Activated T-cell treated with anti-CD3 and anti-CD28 coated beads for 24 hours (primary cell): ENCODE measurements around the gene WWOX.
A peak's percentile ranks its signal among the peaks of the same experiment; 100 is the strongest.

Experiments
- DNase-seq: peaks from one replicate; pipeline ENCODE4 v3.0.0-alpha.2; 2020; ENCODE audit warnings: low read depth

WWOX gene

GRCh38 chr16:78906135-78906534 lies 806.7 kb downstream of the WWOX start:
- DNase-seq = no peak

GRCh38 chr16:78909226-78909625 lies 809.8 kb downstream of the WWOX start:
- no peak for DNase-seq

DNA sequence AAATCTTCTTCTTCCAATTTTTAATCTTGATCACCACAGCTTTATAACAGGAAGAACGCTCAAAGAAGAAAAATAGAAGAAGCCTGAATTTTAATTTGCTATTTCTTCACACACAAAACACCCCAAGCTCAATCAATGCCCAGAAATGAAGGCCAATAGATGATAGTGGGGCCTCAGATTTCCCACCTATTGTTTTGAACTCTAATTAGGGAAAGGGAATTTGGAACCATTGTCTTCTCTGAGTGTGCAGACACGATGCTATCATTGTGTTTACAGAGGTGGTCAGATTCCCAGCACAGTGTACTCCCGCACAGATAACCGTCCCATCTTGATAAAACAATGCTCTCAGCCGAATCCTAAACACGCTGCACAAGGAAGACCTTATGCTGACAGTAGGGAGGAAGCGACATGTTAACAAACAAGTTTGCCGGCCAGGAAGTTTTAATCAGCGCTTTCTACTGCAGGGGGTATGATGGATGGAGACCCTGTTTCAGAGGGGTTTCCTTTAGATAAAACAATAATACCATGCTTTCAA lies 816.4 kb downstream of the WWOX start:
- no peak for DNase-seq

GRCh38 chr16:78916928-78917545 lies 817.6 kb downstream of the WWOX start:
- DNase-seq = no peak

GRCh38 chr16:78918805-78919305 lies 819.4 kb downstream of the WWOX start:
- no peak for DNase-seq

DNA sequence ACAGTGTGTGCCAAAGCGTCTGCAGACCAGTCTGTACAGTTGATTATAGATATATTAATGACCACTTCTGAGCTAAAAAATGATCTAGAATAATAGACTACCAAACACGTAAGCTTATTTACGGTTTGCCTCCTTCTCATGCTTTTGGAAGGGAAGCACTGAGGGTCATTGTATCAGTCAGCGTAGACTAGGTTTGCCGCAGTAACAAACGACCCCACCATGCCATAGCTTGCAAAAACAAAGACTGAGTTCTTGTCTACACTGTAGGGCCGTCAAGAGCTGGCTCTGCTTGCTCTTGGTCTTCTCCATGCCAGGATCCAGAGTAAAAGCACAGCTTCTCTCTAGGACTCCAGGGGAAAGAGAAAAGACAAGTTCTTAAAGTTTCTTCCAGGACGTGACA lies 820.4 kb downstream of the WWOX start:
- no peak for DNase-seq

DNA sequence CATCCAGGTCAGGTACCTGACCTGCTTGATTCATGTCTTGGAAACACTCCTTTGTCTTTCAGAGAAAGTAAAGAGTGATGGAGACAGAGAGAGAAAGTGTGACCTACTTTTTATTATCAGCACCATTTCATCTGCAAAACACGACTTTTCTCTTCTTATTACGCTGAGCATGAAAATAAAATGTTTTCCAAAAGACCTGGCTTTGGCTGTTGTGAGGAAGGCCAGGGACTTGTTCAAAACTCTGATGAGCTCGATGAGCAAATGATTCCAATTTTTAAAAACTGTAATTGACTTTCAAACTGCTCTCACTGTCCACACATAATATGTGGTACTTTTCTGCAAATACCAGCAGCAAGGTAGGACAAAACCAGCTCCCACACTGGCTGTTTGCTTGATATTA lies 821.2 kb downstream of the WWOX start:
- DNase-seq = no peak

DNA sequence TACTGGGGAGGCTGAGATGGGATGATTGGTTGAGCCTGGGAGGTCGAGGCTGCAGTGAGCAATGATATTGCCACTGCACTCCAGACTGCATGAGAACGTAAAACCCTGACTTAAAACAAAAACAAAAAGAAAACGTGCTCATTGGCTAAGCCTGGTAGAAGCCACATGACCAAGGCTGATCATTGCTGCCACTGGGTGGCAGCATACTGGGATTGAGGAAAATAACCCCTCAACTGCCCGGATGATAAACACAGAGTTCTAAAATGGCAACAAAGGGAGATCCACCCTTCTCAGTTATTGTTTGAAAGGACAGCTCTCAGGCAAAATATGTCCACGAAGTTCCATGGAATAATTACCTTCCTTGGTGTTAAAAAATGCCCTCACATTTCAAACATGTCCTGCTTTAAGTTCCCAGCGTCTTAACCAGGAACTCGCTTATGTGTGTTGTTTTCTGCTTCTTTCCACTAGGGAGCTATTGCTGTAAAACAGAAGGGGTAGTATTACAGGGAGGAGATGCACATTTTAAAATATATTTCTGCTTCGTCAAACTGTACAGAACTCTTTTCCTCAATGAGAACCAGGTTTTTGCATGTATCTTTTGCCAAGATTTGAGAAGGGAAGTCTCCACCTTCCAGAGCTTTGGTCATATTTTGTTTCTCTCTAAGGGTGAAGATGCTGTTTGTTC lies 825.8 kb downstream of the WWOX start:
- DNase-seq = peak; percentile 38

- no peak for DNase-seq
Observed at GRCh38 chr16:78926723-78927210, 827.3 kb downstream of the WWOX start.

GRCh38 chr16:78927766-78928165 lies 828.3 kb downstream of the WWOX start:
- no peak for DNase-seq

- DNase-seq = no peak
Observed at GRCh38 chr16:78929841-78930240, 830.4 kb downstream of the WWOX start.

DNA sequence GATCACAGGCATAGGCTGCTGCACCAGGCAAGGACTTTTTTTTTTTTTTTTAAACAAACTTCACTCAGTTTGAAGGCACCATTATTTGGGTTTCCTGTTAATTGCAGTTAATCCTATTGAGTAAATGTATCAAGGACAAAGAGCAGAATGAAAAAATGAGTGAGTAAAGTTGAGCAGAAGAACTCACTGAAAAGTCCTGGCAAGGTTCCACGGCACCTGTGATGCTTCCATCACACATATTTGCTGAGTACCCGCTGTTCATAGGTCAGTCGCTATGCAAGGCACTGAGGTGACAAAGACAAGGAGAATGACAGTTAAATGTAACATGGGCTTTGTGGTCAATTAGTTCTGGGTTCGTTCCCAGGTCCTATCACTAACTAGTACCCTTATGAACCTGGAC lies 831.1 kb downstream of the WWOX start:
- no peak for DNase-seq

- no peak for DNase-seq
Observed at GRCh38 chr16:78931267-78931666, 831.8 kb downstream of the WWOX start.

GRCh38 chr16:78931678-78932077 lies 832.2 kb downstream of the WWOX start:
- no peak for DNase-seq

DNA sequence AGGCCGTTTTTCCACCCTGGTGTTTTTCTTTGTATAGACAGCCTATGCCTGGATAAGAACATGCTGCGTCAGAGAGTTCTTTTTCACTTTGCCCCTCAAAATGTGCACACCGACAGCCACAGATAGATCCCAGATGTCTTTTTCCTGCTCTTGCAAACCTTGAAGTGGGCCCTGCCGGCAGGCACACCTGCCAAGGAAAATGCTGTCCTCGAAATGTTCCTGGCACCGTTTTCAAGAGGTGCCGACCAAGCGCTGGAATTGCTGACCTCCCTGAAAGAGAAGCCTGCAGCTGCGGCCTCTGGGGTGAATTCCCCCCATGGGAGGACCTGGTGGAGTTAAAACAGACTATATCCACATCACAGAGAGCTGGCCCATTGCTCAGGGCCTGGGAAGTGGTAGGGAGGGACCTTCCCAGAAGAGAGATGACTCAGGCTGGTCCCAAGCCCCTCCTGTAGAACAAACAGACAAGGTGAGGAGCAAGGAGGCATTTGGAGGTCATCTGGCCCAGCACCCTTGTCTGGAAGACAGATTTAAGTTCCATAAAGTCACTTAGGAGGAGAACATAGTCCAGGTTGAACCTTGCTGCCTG lies 833.0 kb downstream of the WWOX start:
- DNase-seq = no peak

DNA sequence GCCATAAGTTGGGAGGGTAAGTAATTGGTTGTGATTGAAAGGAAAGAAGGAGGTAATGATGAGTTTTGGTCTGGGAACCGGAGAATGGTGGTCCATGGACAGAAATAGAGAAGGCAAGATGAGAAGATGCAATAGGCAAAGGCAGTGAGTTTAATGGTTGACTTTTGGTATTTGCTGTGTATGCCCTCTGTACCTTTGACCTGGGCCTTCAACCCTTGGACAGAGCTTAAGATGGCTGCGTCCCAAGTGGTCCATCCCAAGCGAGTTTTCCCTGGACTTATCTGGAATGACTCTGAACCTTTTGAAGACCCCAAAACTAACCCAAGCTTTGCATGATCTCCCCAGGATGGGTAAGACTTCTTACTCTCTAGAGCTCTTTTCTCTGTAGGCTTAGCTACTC lies 836.6 kb downstream of the WWOX start:
- DNase-seq = no peak

GRCh38 chr16:78939597-78939996 lies 840.1 kb downstream of the WWOX start:
- no peak for DNase-seq

- no peak for DNase-seq
Observed at GRCh38 chr16:78942625-78943245, 843.3 kb downstream of the WWOX start.

GRCh38 chr16:78945336-78945735 lies 845.9 kb downstream of the WWOX start:
- no peak for DNase-seq

DNA sequence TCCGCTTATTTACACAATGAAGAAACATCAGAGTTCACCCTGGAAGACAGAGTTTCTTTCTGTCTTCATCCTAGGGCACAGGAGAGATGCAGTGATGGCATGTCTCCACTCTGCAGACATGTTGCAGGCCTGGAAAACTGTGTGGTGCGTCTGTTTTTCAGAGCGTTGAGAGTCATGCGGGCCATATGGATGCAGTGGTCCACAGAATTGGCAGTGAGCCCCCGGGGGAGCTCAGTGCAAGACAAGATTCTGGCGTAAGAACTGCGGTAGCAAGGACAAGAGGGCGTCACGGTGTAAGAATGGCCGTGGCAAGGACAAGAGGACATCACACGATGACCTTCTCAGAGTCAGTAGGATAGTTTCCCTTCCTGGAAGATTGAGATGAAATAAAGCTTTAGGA lies 847.1 kb downstream of the WWOX start:
- no peak for DNase-seq

DNA sequence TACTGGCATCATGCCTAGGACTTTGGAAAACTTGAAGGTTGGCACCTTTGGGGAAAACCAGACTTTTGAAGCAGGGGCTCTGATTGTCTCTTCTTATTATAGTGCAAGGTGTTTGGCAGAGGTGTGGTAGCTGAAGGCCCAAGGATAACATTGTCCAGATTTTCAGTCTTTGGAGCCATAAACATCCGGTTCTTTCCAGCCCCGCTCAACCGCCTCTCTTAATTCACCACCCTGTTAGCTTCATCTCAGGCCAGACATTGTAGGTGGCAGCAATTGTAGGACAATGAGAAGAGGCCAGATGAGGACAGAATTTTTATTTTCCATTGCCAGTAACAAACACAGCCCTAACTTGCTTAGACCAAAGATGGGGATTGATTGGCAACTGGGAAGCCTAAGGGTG lies 851.3 kb downstream of the WWOX start:
- no peak for DNase-seq

DNA sequence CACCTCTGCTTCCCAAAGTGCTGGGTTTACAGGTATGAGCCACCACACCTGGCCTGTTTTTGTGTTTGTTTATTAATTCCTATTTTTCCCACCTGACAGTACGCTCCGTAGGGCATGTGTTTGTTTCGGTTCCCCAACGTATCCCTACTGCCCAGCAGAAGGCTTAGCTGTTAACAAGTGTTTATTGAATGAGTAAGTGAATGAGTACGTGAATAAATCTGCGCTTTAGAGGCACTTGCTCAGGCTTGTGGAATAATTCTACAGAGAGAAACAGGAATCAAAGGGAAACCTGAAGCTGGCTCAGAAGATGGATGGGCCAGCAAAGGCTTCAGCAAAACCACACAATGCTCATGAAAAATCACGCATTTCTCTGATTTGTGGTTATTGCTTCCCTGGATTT lies 853.2 kb downstream of the WWOX start:
- DNase-seq = no peak

- DNase-seq = no peak
Observed at GRCh38 chr16:78953526-78953925, 854.1 kb downstream of the WWOX start.
